ENCODE measurements around the gene ELK3. TPM values are rescaled to one million over a fixed set of nuclear protein-coding genes. Genes with fewer than 3 reads are reported as not detected.

ELK3 gene
- total RNA-seq, 1 experiment from 2014 or later: 34.1 TPM

DNA sequence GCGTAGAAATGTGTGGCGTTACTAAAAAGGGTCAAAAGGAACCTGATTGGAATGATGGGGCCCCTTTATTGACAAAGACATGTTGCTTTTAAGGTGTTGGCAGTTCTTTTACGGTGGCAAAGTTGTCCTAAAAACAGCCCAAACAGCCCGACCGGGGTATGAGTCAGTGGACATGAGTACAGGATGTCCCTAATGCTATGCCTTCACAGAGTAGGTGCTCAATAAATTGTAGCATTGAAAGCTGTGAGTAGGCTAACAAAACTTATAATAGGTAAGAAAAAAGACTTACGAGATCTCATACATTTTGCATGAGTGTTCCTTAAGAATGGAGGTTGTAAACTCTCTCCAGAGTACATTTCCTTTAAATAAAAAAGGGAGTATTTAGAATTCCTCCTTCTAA lies 2.6 kb downstream of the ELK3 start:
- peak; percentile 11 for DNase-seq
- TF ChIP-seq, protein P1, sequence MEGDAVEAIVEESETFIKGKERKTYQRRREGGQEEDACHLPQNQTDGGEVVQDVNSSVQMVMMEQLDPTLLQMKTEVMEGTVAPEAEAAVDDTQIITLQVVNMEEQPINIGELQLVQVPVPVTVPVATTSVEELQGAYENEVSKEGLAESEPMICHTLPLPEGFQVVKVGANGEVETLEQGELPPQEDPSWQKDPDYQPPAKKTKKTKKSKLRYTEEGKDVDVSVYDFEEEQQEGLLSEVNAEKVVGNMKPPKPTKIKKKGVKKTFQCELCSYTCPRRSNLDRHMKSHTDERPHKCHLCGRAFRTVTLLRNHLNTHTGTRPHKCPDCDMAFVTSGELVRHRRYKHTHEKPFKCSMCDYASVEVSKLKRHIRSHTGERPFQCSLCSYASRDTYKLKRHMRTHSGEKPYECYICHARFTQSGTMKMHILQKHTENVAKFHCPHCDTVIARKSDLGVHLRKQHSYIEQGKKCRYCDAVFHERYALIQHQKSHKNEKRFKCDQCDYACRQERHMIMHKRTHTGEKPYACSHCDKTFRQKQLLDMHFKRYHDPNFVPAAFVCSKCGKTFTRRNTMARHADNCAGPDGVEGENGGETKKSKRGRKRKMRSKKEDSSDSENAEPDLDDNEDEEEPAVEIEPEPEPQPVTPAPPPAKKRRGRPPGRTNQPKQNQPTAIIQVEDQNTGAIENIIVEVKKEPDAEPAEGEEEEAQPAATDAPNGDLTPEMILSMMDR (IDR thresholded peaks at IDR 0.05; ENCODE audit: unreplicated experiment): no peak
- Mint-ChIP-seq H3K4me1 (ENCODE audit: low read depth, unreplicated experiment) (peaks cover 37% of the 10 kb centered on the region), H3K36me3 (ENCODE audit: insufficient read depth, unreplicated experiment) (peaks cover 45% of the 10 kb centered on the region), H3K9me3 (ENCODE audit: low read depth, unreplicated experiment) (no peaks in the 10 kb centered on the region), H3K27me3 (ENCODE audit: unreplicated experiment) (no peaks in the 10 kb centered on the region), H3K27ac (ENCODE audit: unreplicated experiment) (no peak overlapping the region), H3K4me3 (ENCODE audit: low read depth, unreplicated experiment) (peak overlapping the region; percentile 85)
- BruUV-seq (replicated peaks): TSS peak; percentile 19
- CTCF ChIA-PET: no interaction called here
- intact Hi-C loops (cut with micrococcal nuclease; ENCODE audit: unreplicated experiment): loop anchor here (5.0 kb wide), 2 partner anchors 59 to 124 kb away; no protein-coding TSS in a partner anchor

DNA sequence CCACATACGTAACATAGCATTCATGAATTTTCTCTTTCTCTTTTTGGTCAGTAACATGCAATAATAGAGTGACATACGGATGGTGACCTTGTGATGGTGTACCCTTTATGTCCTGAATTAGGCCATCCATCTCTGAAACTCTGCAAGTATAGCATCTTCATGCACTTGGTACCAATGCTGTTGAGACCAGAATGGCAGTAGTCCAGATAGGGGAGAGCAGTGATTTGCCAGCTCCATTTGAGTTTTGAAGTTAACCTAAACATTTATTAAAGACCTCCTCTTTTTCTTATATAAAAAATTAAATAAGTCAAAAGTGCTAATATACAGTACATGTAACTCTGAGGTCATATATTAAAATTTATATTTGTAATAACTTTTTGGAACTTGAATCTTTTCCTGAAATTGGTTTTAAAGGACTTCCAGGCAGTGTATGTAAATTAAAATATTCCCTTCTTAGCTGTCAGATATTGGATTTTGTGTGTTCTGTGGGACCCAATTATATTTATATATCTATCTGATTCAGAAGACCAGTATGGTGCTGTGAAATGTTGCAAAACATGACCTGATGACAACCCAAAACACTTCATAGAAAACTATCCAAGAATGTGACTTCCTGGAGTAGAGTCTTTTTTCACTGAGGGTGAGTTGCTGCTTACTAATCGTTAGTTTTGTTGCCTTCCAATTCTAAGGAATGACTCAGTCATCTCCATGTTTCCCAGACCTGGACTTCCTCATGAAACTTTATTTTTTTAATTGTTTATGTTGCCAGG lies 3.5 kb downstream of the ELK3 start:
- intact Hi-C loops (cut with micrococcal nuclease; ENCODE audit: unreplicated experiment): loop anchor here (5.0 kb wide), 2 partner anchors 60 to 125 kb away; no protein-coding TSS in a partner anchor
- BruUV-seq (replicated peaks): no TSS peak

DNA sequence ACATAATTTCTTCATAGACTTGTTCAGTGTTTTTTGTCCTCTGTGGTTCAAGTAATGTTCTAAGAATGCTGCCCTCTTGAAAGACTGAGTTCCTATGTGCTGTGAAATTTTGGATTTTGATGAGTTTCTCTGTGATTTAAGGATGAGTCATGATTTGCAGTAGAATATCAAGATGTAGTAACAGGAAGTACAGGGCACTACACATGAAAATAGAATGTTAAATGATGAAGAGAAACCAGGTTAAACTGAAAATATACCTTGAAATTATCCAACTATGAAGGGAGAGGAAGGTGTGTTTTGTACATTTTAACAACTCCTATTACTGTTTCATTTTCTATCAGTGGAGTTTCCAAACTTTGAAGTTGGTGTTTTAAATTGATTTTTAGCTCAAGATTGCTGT lies 4.8 kb downstream of the ELK3 start:
- BruUV-seq (replicated peaks): no TSS peak
- no peaks in the 10 kb centered on the region for H3K9me3 Mint-ChIP-seq (ENCODE audit: low read depth, unreplicated experiment)
- CTCF ChIA-PET: interaction anchor here (0.6 kb wide), 1 partner anchor 116 kb away, joined by 3 read pairs; no protein-coding TSS in a partner anchor
- peaks cover 37% of the 10 kb centered on the region for H3K4me1 Mint-ChIP-seq (ENCODE audit: low read depth, unreplicated experiment)
- peak overlapping the region; percentile 8 for H3K4me3 Mint-ChIP-seq (ENCODE audit: low read depth, unreplicated experiment)
- intact Hi-C loops (cut with micrococcal nuclease; ENCODE audit: unreplicated experiment): loop anchor here (5.0 kb wide), 2 partner anchors 62 to 127 kb away; no protein-coding TSS in a partner anchor
- no peak for DNase-seq
- no peaks in the 10 kb centered on the region for H3K27me3 Mint-ChIP-seq (ENCODE audit: unreplicated experiment)
- TF ChIP-seq, protein P1 (IDR thresholded peaks at IDR 0.05; ENCODE audit: unreplicated experiment): no peak
- H3K36me3 Mint-ChIP-seq (ENCODE audit: insufficient read depth, unreplicated experiment): peaks cover 35% of the 10 kb centered on the region
- H3K27ac Mint-ChIP-seq (ENCODE audit: unreplicated experiment): peak overlapping the region; percentile 80

More for the DNA sequence above, 3.5 kb downstream of the ELK3 start:
- CTCF ChIA-PET: interaction anchor here (0.8 to 1.0 kb wide), 2 partner anchors 18 to 149 kb away, joined by 3 to 5 read pairs; no protein-coding TSS in a partner anchor
- H3K27me3 Mint-ChIP-seq (ENCODE audit: unreplicated experiment): no peaks in the 10 kb centered on the region
- TF ChIP-seq, protein P1 (IDR thresholded peaks at IDR 0.05; ENCODE audit: unreplicated experiment): no peak
- peaks cover 37% of the 10 kb centered on the region for H3K4me1 Mint-ChIP-seq (ENCODE audit: low read depth, unreplicated experiment)
- peak overlapping the region; percentile 8 for H3K4me3 Mint-ChIP-seq (ENCODE audit: low read depth, unreplicated experiment)
- DNase-seq: peak; percentile 20
- H3K27ac Mint-ChIP-seq (ENCODE audit: unreplicated experiment): peak overlapping the region; percentile 80
- peaks cover 45% of the 10 kb centered on the region for H3K36me3 Mint-ChIP-seq (ENCODE audit: insufficient read depth, unreplicated experiment)
- no peaks in the 10 kb centered on the region for H3K9me3 Mint-ChIP-seq (ENCODE audit: low read depth, unreplicated experiment)

DNA sequence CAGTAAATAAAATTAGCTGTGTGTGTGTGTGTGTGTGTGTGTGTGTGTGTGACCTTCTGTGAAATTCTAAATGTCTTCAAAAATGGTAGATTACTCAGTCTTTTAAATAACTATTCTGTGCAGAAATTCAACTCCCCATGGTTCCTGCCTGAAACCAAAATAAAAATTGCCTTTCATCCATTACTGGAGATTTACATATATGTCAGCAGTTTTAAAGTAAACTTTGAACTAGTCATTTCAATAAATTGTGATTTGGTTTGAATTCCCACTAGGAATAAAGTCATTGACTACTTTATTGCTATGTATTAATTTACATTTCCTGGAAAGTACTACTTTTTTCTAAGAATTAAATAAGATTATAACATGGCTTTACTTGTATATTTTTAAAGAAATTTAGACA lies 5.3 kb downstream of the ELK3 start:
- no peak for DNase-seq
- H3K36me3 Mint-ChIP-seq (ENCODE audit: insufficient read depth, unreplicated experiment): peaks cover 30% of the 10 kb centered on the region
- TF ChIP-seq, protein P1 (IDR thresholded peaks at IDR 0.05; ENCODE audit: unreplicated experiment): no peak
- H3K4me1 Mint-ChIP-seq (ENCODE audit: low read depth, unreplicated experiment): peaks cover 37% of the 10 kb centered on the region
- no peaks in the 10 kb centered on the region for H3K9me3 Mint-ChIP-seq (ENCODE audit: low read depth, unreplicated experiment)
- BruUV-seq (replicated peaks): no TSS peak
- peak overlapping the region; percentile 80 for H3K27ac Mint-ChIP-seq (ENCODE audit: unreplicated experiment)
- CTCF ChIA-PET: interaction anchor here (0.6 kb wide), 1 partner anchor 117 kb away, joined by 3 read pairs; no protein-coding TSS in a partner anchor
- H3K4me3 Mint-ChIP-seq (ENCODE audit: low read depth, unreplicated experiment): peak overlapping the region; percentile 8
- intact Hi-C loops (cut with micrococcal nuclease; ENCODE audit: unreplicated experiment): loop anchor here (5.0 kb wide), 2 partner anchors 62 to 127 kb away; no protein-coding TSS in a partner anchor
- no peaks in the 10 kb centered on the region for H3K27me3 Mint-ChIP-seq (ENCODE audit: unreplicated experiment)

All from Calu3 (cell line).